OCI-M1 (cell line): ENCODE measurements around the gene NOSIP.
A peak's percentile ranks its signal among the peaks of the same experiment; 100 is the strongest.

Experiments
- DNase-seq: peaks from one replicate; lab custom pipeline; 2025; lab: John Stamatoyannopoulos, UW

NOSIP gene

GRCh38 chr19:49570997-49571676, 9.2 kb downstream of the NOSIP start:
- DNase-seq: peak; percentile 72

DNA sequence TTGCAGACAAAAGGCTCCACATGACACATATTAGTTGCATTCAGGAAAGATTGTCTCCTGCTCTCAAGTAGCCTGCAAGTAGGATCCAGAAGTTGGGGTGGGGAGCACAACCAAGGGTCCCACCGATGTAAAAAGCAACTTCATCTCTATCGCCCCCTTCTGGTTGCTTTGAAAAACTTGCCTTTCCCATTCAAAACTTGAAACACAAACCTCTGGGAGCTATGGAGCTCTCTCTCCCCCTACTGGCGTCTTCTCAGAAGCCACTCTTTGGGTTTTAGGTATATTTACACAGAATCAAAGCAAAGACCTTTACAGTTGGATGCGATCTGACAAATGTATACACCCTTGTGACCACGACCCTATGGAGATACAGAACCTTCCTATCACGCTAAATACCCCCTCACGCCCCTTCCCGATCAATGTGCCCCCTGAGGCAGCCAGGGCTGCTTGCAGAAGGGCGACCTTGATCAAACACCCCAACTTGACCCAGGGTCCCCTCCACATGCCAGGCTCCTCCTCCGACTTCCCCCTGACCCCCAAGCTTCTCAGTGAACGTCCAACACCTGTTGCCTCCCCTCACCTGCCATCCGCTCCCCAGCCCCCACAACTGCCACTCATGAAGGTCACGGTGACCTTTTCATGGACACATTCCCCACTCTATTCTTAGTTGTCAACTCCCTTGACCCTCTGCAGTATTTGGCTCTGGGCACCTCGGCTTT, 10.1 kb downstream of the NOSIP start:
- DNase-seq: peak; percentile 93

GRCh38 chr19:49567861-49568441, 12.4 kb downstream of the NOSIP start:
- DNase-seq: no peak

DNA sequence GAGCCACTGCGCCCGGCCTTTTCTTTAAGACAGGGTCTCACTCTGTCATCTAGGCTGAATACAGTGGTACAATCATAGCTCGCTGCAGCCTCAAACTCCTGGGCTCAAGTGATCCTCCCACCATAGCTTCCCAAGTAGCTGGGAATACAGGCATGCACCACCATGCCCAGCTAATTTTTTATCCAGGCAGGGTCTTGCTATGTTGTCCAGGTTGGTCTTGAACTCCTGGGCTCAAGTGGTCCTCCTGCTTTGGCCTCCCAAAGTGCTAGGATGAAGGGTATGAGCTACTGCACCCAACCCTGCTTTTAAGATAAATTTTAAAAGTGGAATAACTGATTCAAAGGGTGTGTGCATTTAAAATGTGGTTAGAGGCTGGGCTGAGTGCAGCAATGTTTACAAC, 14.1 kb downstream of the NOSIP start:
- DNase-seq: no peak

GRCh38 chr19:49565261-49565660, 15.1 kb downstream of the NOSIP start:
- DNase-seq: no peak

- DNase-seq: no peak
Measured at GRCh38 chr19:49564616-49565045, 15.7 kb downstream of the NOSIP start.

- no peak for DNase-seq
Measured at GRCh38 chr19:49560358-49560900, 19.9 kb downstream of the NOSIP start.

DNA sequence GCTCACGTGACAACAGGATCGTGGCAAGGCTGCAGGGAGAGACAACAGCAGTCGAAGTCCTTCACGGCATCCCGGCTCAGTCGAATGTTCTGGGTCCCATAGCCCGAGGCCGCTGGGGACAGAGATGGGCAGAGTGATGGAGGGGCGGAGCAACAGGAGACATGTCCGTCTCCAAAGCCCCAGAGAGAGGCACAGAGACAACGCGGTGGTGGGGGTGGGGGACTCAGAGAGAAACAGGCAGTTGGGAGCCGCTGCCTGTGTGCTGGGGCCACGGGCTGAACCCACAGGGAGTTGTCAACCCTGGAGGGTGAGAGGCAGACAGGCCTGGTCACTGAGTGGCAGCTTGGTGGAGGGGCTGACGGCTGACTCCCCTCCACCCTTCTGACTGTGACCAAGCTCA, 20.4 kb downstream of the NOSIP start:
- no peak for DNase-seq

DNA sequence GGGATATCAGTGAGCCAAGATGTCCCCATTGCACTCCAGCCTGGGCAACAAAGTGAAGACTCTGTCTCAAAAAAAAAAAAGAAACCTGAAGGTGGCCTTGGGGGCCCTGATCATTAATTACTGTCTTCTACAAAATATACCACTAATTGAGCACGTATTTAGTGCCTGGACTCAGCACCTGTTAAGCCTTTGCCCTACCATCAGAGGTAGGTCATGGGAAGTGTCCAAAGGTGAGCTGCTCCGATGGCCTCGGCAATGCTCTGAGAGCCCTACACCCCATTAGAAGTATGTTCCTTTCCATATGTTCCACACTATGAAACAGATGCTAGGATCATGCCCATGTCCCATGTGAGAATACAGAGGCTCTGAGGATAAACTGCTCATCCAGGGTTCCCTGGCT, 20.9 kb downstream of the NOSIP start:
- DNase-seq: no peak

GRCh38 chr19:49558591-49558990, 21.8 kb downstream of the NOSIP start:
- no peak for DNase-seq

- no peak for DNase-seq
Measured at GRCh38 chr19:49557641-49558325, 22.6 kb downstream of the NOSIP start.

DNA sequence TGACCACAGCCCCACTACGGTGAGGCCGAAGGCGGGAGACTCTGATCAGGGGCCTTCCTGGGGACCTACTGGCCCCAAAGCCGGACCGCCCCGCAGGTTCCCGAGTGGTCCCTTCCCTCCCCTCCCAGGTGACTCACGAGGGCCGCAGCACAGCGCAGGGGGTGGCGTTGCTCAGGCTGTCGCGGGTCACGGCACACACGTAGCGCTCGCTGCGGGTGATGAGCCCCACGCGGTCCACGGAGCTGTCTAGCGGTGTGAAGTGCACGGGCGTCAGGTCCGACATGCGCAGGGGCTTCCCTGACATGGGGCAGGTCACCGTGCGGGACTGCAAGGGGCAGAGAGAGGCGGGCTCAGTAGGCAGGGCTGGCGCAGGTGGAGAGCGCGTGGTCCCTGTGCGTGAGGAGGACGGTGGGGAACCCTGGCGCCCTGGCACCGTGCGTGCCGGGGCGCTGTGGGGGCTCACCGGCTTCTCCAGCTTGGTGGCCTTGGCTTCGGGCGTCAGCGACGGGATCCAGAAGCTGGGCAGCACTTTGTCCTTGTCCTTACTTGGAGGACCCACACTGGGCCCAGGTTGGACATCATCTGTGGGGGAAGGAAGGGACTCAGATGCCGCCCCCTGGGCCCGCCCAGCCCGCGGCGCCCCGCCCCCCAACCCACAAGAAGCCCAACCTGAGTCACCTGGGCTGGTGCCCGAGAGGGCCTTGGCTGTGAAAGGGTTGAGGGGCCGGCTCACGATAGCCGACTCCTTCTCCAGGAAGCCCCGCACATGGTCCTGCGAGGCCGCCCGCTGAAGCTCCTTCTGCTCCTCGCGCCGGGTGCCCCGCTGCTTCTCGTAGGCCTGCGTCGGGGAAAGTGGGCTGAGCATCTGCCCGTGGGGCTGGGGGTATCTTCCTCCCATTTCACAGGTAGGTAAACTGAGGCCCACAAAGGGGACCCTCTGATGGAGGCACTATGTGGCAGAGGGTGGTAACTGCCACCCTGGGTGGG, 23.7 kb downstream of the NOSIP start:
- DNase-seq: no peak

- DNase-seq: no peak
Measured at GRCh38 chr19:49555600-49556411, 24.6 kb downstream of the NOSIP start.

DNA sequence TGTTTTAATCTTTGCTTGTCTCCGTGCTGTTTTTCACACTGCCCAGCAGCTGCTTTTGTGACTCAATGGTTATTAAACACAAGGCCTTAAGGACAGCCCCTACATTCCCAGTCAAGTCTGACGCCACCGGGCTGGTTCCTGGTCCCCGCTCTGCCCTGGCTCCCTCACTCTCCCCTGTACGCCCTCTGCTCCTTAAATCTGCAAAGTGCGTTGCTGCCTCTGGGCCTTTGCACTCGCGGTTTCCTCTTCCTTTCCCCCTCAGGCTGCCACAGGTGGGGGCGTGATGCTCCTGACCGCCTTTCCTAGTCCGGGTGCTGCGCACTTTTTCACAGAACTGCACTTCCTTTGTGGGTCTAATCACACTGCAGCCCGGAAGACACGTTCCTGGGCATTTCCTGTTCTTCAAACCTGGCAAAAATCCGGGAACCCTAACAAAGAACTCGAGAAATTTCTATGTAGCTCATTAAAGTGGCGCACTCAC, 25.6 kb downstream of the NOSIP start:
- no peak for DNase-seq

DNA sequence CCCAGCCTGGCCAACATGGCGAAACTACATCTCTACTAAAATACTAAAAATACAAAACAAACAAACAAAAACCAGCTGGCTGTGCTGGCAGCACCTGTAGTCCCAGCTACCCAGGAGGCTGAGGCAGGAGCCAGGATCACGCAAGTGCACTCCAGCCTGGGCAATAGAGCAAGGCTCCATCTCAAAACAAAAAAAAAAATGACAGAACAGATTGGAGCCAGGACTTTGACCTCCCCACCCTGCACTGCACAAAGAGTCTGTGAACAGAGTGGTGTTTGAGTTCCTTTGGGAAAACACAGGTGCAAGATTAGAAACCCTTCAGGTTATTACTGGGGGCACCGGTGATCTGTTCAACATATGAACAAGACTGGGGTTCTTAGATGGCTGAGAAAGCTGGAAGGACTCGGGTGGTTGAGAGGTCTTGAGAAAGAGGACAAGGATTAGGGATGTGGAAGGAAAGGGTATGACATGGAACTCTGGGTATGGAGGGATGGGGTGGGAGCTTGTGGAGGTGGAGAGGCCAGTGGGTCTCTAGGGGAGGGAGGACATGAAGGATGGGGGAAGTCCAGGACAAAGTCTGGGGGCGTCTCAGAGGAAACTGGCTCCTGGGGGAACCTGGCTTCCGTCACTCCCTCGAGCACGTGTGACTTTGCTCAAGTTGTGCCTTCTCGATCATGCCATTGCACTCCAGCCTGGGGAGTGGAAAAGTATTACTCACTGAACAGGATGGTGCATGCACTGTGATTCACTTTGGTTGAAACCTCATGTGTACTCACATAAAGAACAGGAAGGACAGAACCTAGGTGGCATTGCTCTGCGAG, 26.7 kb downstream of the NOSIP start:
- DNase-seq: no peak

GRCh38 chr19:49552749-49553148, 27.6 kb downstream of the NOSIP start:
- no peak for DNase-seq

DNA sequence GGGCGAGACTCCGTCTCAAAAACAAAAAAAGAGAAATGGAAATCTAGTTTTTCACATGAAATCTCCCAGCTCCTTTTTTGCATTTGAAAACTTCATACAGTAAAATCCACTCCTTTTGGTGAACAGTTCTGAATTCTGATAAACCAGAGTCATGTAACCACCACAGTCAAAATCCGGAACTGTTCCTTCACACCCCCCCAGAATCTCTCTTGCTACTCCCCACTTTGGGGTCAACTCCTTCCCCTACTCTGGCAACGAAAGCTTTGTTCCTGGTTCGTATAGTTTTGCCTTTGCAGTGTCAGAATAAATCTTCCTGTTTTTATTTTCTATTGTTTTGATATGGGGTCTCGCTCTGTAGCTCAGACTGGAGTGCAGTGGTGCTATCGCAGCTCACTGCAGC, 28.8 kb downstream of the NOSIP start:
- DNase-seq: no peak

DNA sequence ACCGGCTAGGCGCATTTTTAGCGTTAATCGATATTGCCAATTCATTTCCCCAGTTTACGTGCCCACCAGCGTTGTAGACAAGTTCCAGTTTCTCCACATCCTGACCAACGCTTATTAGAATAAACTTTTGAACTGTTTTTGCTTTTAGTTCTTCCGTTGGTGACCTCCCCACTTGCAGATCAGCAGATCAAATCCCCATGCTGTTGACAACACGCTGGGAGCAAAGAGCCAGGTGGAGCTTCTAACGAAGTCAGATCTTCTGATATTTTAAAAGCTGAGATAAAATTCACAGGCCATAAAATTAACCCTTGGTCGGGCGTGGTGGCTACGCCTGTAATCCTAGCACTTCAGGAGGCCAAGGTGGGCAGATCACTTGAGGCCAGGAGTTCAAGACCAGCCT, 31.3 kb downstream of the NOSIP start:
- DNase-seq: no peak

GRCh38 chr19:49546825-49547565, 33.4 kb downstream of the NOSIP start:
- DNase-seq: peak; percentile 91
